Loucy (cell line): Measurements from ENCODE around the gene ENDOG.
"Not testable (repeated sequence)": the region's sequence is repeated elsewhere in the genome, so short reads cannot be mapped to it uniquely, and the experiment has no call there.

ENCODE experiments used
- H2AFZ ChIP-seq: fragments of 200-600 bp; sonication (generic); 2 replicates; pipeline ENCODE4 v1.6.0; 2016; ENCODE audit warnings: antibody characterized with exemption, mild to moderate bottlenecking, low read length, moderate library complexity
- H3F3A ChIP-seq: fragments of 200-600 bp; 2 replicates; pipeline ENCODE4 v1.6.0; 2016; ENCODE audit warnings: antibody characterized with exemption, low read depth, mild to moderate bottlenecking
- H3K27me3 ChIP-seq: fragments of 200-600 bp; sonication (generic); 2 replicates; pipeline ENCODE4 v1.6.1; 2014; ENCODE audit warnings: low read length, mild to moderate bottlenecking; ENCODE audit not compliant: insufficient read depth, poor library complexity, severe bottlenecking
- H3K36me3 ChIP-seq: fragments of 200-600 bp; sonication (generic); 2 replicates; pipeline ENCODE4 v1.6.1; 2016; ENCODE audit warnings: low read length; ENCODE audit not compliant: insufficient read depth
- H3K4me1 ChIP-seq: fragments of 200-600 bp; sonication (generic); 2 replicates; pipeline ENCODE4 v1.5.1; 2014; ENCODE audit warnings: low read length, mild to moderate bottlenecking; ENCODE audit not compliant: insufficient read depth, poor library complexity, severe bottlenecking
- H3K4me2 ChIP-seq: fragments of 200-600 bp; sonication (generic); 2 replicates; pipeline ENCODE4 v1.6.0; 2014; ENCODE audit warnings: antibody characterized with exemption, low read length, low read depth, mild to moderate bottlenecking; ENCODE audit not compliant: poor library complexity, severe bottlenecking
- H3K4me3 ChIP-seq: fragments of 200-600 bp; sonication (generic); 2 replicates; pipeline ENCODE4 v1.5.1; 2014; ENCODE audit warnings: low read length, mild to moderate bottlenecking, mixed read lengths; ENCODE audit not compliant: poor library complexity, severe bottlenecking
- H3K79me2 ChIP-seq: fragments of 200-600 bp; sonication (generic); 2 replicates; pipeline ENCODE4 v1.6.1; 2014; ENCODE audit warnings: low read length; ENCODE audit not compliant: insufficient read depth
- H3K9ac ChIP-seq: fragments of 200-600 bp; sonication (generic); 2 replicates; pipeline ENCODE4 v1.6.0; 2014; ENCODE audit warnings: mild to moderate bottlenecking, low read depth, low read length, moderate library complexity; ENCODE audit not compliant: poor library complexity, severe bottlenecking
- H3K9me2 ChIP-seq: fragments of 200-600 bp; sonication (generic); replicated peaks from 2 replicates; pipeline ENCODE4 v1.6.1; 2016; ENCODE audit warnings: low read depth, low read length, mixed read lengths
- H3K9me3 ChIP-seq: fragments of 200-600 bp; sonication (generic); 2 replicates; pipeline ENCODE4 v1.6.1; 2014; ENCODE audit warnings: mild to moderate bottlenecking, antibody characterized with exemption, low read length, low read depth; ENCODE audit not compliant: insufficient read depth
- H4K20me1 ChIP-seq: fragments of 200-600 bp; sonication (generic); 2 replicates; pipeline ENCODE4 v1.6.0; 2014; ENCODE audit warnings: antibody characterized with exemption, low read length, mild to moderate bottlenecking; ENCODE audit not compliant: insufficient read depth, poor library complexity, severe bottlenecking
- CTCF ChIP-seq: fragments of 200-600 bp; sonication (generic); conservative IDR thresholded peaks from 2 replicates; pipeline ENCODE4 v1.5.1; 2014; ENCODE audit warnings: mild to moderate bottlenecking, antibody characterized with exemption, low read length
- EZH2phosphoT487 ChIP-seq: fragments of 200-600 bp; IDR thresholded peaks from 2 replicates; pipeline ENCODE4 v1.6.1; 2018; ENCODE audit warnings: antibody characterized with exemption, mild to moderate bottlenecking, moderate library complexity, borderline replicate concordance

ENDOG gene

GRCh38 chr9:128854454-128854853 is 36.2 kb downstream of the ENDOG start:
- H3K4me3 ChIP-seq, H4K20me1 ChIP-seq, H3K27me3 ChIP-seq, H3K9ac ChIP-seq, H3K4me2 ChIP-seq, H3K4me1 ChIP-seq, H3K79me2 ChIP-seq, H3F3A ChIP-seq, H3K9me3 ChIP-seq, H2AFZ ChIP-seq, H3K9me2 ChIP-seq, H3K36me3 ChIP-seq: not testable (repeated sequence)

- H3K36me3 ChIP-seq, H4K20me1 ChIP-seq, H3K79me2 ChIP-seq, H3K4me2 ChIP-seq, H3K9ac ChIP-seq, H3K9me2 ChIP-seq, H3K27me3 ChIP-seq, H3K9me3 ChIP-seq, H2AFZ ChIP-seq, H3F3A ChIP-seq, H3K4me1 ChIP-seq, H3K4me3 ChIP-seq: not testable (repeated sequence)
These were observed 40.2 kb downstream of the ENDOG start for GRCh38 chr9:128858476-128858875.

- H3K9ac ChIP-seq: no peak overlapping the region
- H3K27me3 ChIP-seq: no peaks in the 10 kb centered on the region
- H3K79me2 ChIP-seq: no peaks in the 10 kb centered on the region
- H3K4me2 ChIP-seq: no peak overlapping the region
- H3K36me3 ChIP-seq: no peaks in the 10 kb centered on the region
- no peaks in the 10 kb centered on the region for H3K9me2 ChIP-seq
- H4K20me1 ChIP-seq: no peaks in the 10 kb centered on the region
- no peaks in the 10 kb centered on the region for H3K4me1 ChIP-seq
- H3K4me3 ChIP-seq: no peak overlapping the region
- no peaks in the 10 kb centered on the region for H3F3A ChIP-seq
- no peak overlapping the region for H2AFZ ChIP-seq
- H3K9me3 ChIP-seq: no peaks in the 10 kb centered on the region
- no peak for TF ChIP-seq EZH2phosphoT487
- TF ChIP-seq CTCF: no peak
These were observed 42.6 kb downstream of the ENDOG start for GRCh38 chr9:128860937-128861336.

GRCh38 chr9:128861501-128861900 is 43.2 kb downstream of the ENDOG start:
- Histone ChIP-seq H4K20me1 (no peaks in the 10 kb centered on the region), H3K4me3 (no peak overlapping the region), H3K9me2 (no peaks in the 10 kb centered on the region), H3F3A (no peaks in the 10 kb centered on the region), H2AFZ (no peak overlapping the region), H3K36me3 (no peaks in the 10 kb centered on the region), H3K4me1 (no peaks in the 10 kb centered on the region), H3K27me3 (no peaks in the 10 kb centered on the region), H3K79me2 (no peaks in the 10 kb centered on the region), H3K9ac (no peak overlapping the region), H3K9me3 (no peaks in the 10 kb centered on the region), H3K4me2 (no peak overlapping the region)
- no peak for TF ChIP-seq CTCF
- TF ChIP-seq EZH2phosphoT487: no peak
